Stomach (tissue), 4 donors: ENCODE measurements around the gene CTNNA3.

Experiments
- CTCF ChIP-seq, 7 experiments: fragments of 450-650 bp in 4 of 7; fragments of 200-600 bp in 3 of 7; sonication (generic) in 3 of 7; IDR thresholded peaks; one replicate each; pipeline ENCODE4 v1.5.1; 2016 to 2019; ENCODE audit warnings: antibody characterized with exemption in 7 of 7, control low read depth in 2 of 7, mild to moderate bottlenecking in 1 of 7
- POLR2A ChIP-seq, 4 donors: fragments of 450-650 bp; IDR thresholded peaks; one replicate each; pipeline ENCODE4 v1.6.1; 2016; ENCODE audit warnings: antibody characterized with exemption in 4 of 4, control low read depth in 2 of 4, mild to moderate bottlenecking in 1 of 4, moderate library complexity in 1 of 4

GRCh38 chr10:67046507-67046906, 649.5 kb downstream of the CTNNA3 start:
- TF ChIP-seq POLR2A (IDR thresholded peaks at IDR 0.05) (no peak), CTCF (IDR thresholded peaks at IDR 0.05) (no peak)
